Measurements from ENCODE around the gene BIN1.

The BIN1 gene

GRCh38 chr2:127093648-127094210 is 13.2 kb downstream of the BIN1 start:
- no peak for DNase-seq (ENCODE audit: low read depth in 4 of 4, low spot score in 1 of 4)

GRCh38 chr2:127092901-127093516 is 13.9 kb downstream of the BIN1 start:
- DNase-seq (ENCODE audit: low read depth in 4 of 4, low spot score in 1 of 4) = no peak

- DNase-seq (ENCODE audit: low read depth in 4 of 4, low spot score in 1 of 4) = no peak
Measured at GRCh38 chr2:127092306-127092705, 14.6 kb downstream of the BIN1 start.

GRCh38 chr2:127091886-127092285 is 15.1 kb downstream of the BIN1 start:
- DNase-seq (ENCODE audit: low read depth in 4 of 4, low spot score in 1 of 4) = no peak

- no peak for DNase-seq (ENCODE audit: low read depth in 4 of 4, low spot score in 1 of 4)
Measured at GRCh38 chr2:127091148-127091547, 15.8 kb downstream of the BIN1 start.

DNA sequence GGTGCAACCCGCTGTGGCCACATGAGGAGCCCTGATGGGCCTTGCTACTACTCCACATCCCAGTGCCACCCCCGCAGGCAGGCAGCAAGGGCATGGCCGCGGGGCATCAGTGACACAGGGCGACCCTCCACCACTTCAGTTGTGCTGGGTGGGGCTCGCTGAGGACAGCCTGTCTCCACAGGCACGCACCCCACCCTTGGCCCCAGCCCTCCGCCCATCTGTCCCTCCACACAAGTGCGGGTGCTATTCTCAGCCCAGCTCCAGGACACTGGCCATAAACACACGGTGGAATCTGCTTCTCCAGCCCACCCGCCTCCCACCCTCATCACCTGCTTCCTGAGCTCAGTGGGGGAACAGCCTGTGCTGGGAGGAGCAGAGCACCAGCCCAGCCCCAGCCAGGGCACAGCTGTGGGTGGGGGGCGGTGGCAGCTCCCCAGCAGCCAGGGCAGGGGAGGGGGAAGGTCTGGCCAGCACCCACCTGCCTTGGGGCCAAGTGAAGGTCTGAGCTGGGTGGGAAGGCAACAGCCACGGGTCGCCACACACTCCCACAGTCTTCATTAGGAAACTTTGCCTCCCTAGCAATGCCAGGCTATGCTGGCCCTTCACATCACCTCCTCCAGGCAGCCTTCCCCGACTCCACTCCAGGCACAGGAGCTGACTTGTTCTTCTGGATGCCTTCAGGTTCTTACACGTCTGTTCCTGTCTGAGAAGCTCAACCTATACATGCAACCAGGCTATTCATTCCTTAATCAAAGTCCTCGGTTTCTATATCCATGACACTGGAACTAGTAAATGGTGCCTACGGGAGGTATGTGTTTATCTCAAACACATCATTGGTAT is 16.5 kb downstream of the BIN1 start:
- no peak for DNase-seq (ENCODE audit: low read depth in 4 of 4, low spot score in 1 of 4)

DNA sequence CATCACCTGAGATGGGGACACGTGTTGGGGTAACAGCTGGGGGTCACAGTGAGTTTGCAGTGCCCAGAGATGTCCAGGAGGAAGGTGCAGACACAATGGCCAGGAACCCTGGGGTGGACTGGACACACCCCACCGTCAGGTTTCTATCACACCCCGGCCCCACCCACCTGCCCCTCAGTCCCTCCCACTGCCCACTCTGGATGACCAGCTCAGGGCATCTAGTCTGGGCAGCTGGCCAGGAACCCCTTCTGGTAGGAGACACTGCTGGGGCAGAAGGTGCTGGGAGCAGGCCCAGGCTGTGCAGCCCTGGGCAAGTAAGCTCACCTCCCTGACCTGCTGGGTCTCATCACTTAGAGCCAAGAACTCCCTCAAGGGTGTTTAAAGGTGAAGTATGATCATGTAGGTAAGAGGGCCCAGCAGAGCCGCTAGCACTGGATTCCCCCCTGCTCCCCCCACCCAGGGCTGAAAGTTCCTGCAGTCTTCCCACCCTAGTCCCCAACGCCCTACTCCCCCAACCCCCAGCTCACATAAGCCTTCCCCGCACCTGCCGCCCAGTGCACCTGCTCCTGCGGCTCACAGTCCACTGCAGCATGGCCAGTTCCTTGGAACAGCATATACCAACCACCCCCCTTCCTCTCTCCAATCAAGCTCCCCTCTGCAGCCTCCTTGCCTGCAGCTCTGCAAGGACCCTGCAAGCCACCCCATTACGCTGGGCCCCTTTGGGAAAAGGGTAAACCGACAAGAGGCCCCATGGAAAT is 17.3 kb downstream of the BIN1 start:
- DNase-seq (ENCODE audit: low read depth in 4 of 4, low spot score in 1 of 4) = no peak

DNA sequence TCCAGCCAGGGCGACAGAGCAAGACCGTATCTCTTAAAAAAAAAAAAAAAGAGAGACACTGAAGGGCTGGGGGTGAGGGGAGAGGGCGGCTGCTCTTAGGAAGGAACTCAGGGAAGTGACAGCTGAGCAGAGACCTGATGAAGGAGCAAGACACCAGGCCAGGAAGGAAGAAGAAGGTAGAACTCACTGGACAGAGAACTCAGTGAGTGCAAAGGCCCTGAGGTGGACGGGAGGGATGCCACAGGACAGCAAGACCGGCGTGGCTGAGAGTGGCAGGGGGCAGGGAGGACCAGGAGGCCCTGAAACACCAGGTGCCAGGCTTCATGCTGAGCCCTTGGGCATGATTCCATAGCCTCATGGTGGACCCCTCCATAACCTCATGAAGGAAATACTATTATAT is 18.2 kb downstream of the BIN1 start:
- DNase-seq (ENCODE audit: low read depth in 4 of 4, low spot score in 1 of 4) = no peak

- DNase-seq (ENCODE audit: low read depth in 4 of 4, low spot score in 1 of 4) = no peak
Measured at GRCh38 chr2:127087791-127088495, 19.0 kb downstream of the BIN1 start.

GRCh38 chr2:127086990-127087790 is 19.8 kb downstream of the BIN1 start:
- DNase-seq (ENCODE audit: low read depth in 4 of 4, low spot score in 1 of 4) = no peak

DNA sequence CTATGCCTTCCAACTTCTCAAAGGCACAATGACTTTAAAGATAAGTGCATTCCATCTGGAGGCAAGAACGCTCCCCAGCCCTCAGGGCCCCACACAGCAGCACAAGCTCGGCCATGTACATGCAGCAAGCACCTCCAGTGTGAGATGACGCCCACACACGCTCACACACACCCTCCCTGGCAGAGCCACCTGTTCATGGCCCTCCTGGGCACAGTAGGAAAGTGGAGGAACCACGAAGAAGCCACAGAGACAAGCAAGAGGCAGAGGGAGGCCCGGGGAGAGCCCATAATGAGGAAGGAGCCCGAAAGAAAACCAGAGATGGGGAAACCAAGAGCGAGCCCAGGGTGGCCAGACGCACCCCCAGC is 21.7 kb downstream of the BIN1 start:
- no peak for DNase-seq (ENCODE audit: low read depth in 4 of 4, low spot score in 1 of 4)

- DNase-seq (ENCODE audit: low read depth in 4 of 4, low spot score in 1 of 4) = no peak
Measured at GRCh38 chr2:127084611-127085316, 22.2 kb downstream of the BIN1 start.

DNA sequence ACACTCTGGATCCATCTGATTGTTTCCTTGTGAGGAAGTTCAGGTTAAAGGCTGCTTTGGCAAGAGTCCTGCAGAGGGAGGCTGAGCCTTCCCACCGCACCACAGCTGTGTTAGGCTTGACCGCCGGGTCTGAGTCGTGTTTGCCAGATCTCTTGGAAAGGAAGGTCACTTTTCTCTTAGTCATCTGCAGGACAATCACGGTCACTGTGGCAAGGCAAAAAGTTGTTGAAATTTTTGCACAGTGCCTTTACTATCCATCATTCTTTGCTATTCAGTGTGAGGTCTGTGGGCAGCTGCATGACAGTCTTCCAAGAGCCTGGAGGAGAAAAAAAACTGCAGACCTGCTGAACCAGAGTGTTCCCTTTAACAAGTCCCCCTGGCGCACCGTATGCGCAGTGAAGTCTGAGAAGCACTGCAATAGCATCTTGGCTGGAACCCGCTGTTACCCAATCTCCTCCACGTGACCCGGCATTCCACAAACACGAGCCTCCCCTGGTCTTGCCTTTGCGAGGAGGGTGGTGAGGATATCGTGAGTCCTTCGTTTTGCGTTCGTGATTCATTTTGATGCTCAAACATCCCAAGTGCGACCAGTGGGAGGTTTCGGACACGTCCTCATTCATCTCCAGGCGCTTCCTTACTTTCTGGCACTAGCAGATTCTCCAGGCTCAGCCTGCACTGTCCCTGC is 23.0 kb downstream of the BIN1 start:
- DNase-seq (ENCODE audit: low read depth in 4 of 4, low spot score in 1 of 4) = no peak

DNA sequence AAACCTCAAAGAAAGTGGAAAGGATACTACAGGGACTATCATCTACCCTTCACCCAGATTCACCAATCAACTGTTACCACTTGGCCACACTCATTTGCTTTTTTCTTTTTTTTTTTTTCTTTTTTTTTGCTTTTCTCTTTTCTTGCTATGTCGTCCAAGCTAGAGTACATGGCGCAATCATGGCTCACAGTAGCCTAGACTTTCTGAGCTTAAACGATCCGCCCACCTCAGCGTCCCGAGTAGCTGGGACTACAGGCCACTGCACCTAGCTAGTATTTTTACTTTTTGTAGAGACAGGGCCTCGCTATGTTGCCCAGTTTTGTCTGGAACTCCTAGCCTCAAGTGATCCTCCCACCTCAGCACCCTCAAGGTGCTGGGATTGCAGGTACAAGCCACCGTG is 24.0 kb downstream of the BIN1 start:
- no peak for DNase-seq (ENCODE audit: low read depth in 4 of 4, low spot score in 1 of 4)

GRCh38 chr2:127081826-127082633 is 24.9 kb downstream of the BIN1 start:
- peak in 2 of 4 experiments; percentile 32 to 39 for DNase-seq (ENCODE audit: low read depth in 4 of 4, low spot score in 1 of 4)

DNA sequence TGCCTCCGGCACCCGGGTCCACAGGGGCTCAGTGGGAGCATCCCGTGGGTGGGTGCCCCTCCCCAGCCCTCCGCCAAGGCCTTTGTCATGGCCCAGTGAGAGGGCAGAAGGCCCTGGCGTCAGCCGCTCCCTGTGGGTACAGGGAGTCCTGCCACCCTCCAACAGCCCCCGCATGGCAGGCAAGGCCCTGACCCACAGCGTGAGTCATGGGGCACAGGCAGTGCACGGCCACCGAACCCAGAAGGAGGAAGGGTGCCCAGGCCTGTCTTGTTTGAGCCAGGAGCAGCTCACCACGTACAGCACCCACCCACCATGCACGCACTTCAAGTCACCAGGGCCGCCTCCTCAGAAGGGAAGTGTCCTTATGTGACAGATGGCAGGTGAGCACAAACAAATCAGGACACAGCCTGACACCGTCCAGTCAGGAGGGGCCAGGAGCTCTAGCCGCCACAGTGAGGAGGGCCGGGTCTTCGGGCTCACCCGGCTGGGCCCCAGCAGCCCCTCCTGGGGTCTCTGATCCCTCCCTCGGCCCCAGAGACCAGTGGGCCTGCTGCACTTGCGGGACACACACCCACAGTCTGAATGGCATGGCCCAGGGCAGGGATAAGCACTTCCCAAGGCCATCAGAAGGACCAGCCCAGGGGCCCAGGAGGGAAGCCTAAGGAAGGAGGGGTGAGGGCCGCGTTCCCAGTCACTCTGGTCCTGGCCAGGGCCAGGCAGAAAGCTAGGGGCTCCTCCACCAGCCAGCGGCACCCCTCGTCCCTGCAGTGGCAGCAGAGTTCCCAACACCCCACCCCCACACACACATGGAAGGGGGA is 25.8 kb downstream of the BIN1 start:
- DNase-seq (ENCODE audit: low read depth in 4 of 4, low spot score in 1 of 4) = peak in 1 of 4 experiments; percentile 44

- peak in 1 of 4 experiments; percentile 46 for DNase-seq (ENCODE audit: low read depth in 4 of 4, low spot score in 1 of 4)
Measured at GRCh38 chr2:127080226-127080937, 26.6 kb downstream of the BIN1 start.
